Sigmoid colon (tissue), 3 donors: ENCODE results near the gene SLC7A6.

Experiments
- CTCF ChIP-seq, 4 experiments: fragments of 450-650 bp in 3 of 4; fragments of 200-600 bp in 1 of 4; IDR thresholded peaks; one replicate each; pipeline ENCODE4 v1.5.1; 2016 to 2019; ENCODE audit warnings: antibody characterized with exemption in 4 of 4, mild to moderate bottlenecking in 3 of 4, moderate library complexity in 2 of 4
- POLR2A ChIP-seq, 2 donors: fragments of 450-650 bp; IDR thresholded peaks; one replicate each; pipeline ENCODE4 v1.6.1; 2016; ENCODE audit warnings: antibody characterized with exemption in 2 of 2, mild to moderate bottlenecking in 2 of 2, moderate library complexity in 2 of 2

GRCh38 chr16:68247932-68248331, 16.4 kb upstream of the SLC7A6 start:
- TF ChIP-seq CTCF (IDR thresholded peaks at IDR 0.05) (no peak), POLR2A (IDR thresholded peaks at IDR 0.05) (no peak)
